Neural cell (in vitro differentiated cells): ENCODE results near the gene SHISA7. TPM values are rescaled to one million over a fixed set of nuclear protein-coding genes. Genes with fewer than 3 reads are reported as not detected.

Source experiments
- H2AFZ ChIP-seq: fragments of 200-600, 300-800 bp; sonication (generic), shearing (Covaris generic); 2 replicates; pipeline ENCODE4 v1.6.0; 2014; ENCODE audit warnings: low read depth, mild to moderate bottlenecking, antibody characterized with exemption, low read length, moderate library complexity
- H3F3A ChIP-seq: fragments of 200-600 bp; shearing (Covaris generic); 2 replicates; pipeline ENCODE4 v1.6.1; 2016; ENCODE audit warnings: mild to moderate bottlenecking, moderate library complexity, mixed read lengths, antibody characterized with exemption, low read length; ENCODE audit not compliant: insufficient read depth, poor library complexity, severe bottlenecking
- H3K27ac ChIP-seq: fragments of 200-600, 300-800 bp; sonication (generic), shearing (Covaris generic); 2 replicates; pipeline ENCODE4 v1.5.1; 2014; ENCODE audit warnings: mild to moderate bottlenecking, low read length, moderate library complexity
- H3K27me3 ChIP-seq: fragments of 300-800, 200-600 bp; sonication (generic), shearing (Covaris generic); 2 replicates; pipeline ENCODE4 v1.6.0; 2014; ENCODE audit warnings: mild to moderate bottlenecking, low read depth, low read length, moderate library complexity; ENCODE audit not compliant: insufficient read depth
- H3K36me3 ChIP-seq: fragments of 300-800, 200-600 bp; sonication (generic), shearing (Covaris generic); 2 replicates; pipeline ENCODE4 v1.5.1; 2014; ENCODE audit warnings: mild to moderate bottlenecking, antibody characterized with exemption, low read length, moderate library complexity; ENCODE audit not compliant: insufficient read depth
- H3K4me2 ChIP-seq: fragments of 300-800, 200-600 bp; sonication (generic), shearing (Covaris generic); 2 replicates; pipeline ENCODE4 v1.6.0; 2014; ENCODE audit warnings: mild to moderate bottlenecking, low read length
- H3K4me3 ChIP-seq: fragments of 300-800, 200-600 bp; sonication (generic), shearing (Covaris generic); 2 replicates; pipeline ENCODE4 v1.5.1; 2014; ENCODE audit warnings: mild to moderate bottlenecking, low read length, moderate library complexity
- H3K79me2 ChIP-seq: fragments of 200-600 bp; shearing (Covaris generic); replicated peaks from 2 replicates; pipeline ENCODE4 v1.6.0; 2014; ENCODE audit warnings: mild to moderate bottlenecking, low read length, moderate library complexity; ENCODE audit not compliant: insufficient read depth
- H3K9ac ChIP-seq: fragments of 300-800, 200-600 bp; sonication (generic), shearing (Covaris generic); 2 replicates; pipeline ENCODE4 v1.6.1; 2016; ENCODE audit warnings: mild to moderate bottlenecking, low read length, mixed read lengths
- H3K9me2 ChIP-seq: fragments of 200-600 bp; shearing (Covaris generic); 2 replicates; pipeline ENCODE4 v1.6.1; 2016; ENCODE audit warnings: mild to moderate bottlenecking, low read length, mixed read lengths; ENCODE audit not compliant: insufficient read depth
- H3K9me3 ChIP-seq: fragments of 200-600, 300-800 bp; sonication (generic), shearing (Covaris generic); 2 replicates; pipeline ENCODE4 v1.6.1; 2016; ENCODE audit warnings: mild to moderate bottlenecking, mixed run types, low read length, moderate library complexity, mixed read lengths
- H4K20me1 ChIP-seq: fragments of 200-600 bp; shearing (Covaris generic); 2 replicates; pipeline ENCODE4 v1.6.1; 2016; ENCODE audit warnings: mild to moderate bottlenecking, mixed run types; ENCODE audit not compliant: insufficient read depth
- CTCF ChIP-seq: fragments of 450-650 bp; IDR thresholded peaks from 2 replicates; pipeline ENCODE4 v1.5.1; 2014; ENCODE audit warnings: antibody characterized with exemption, mild to moderate bottlenecking, moderate library complexity; ENCODE audit not compliant: poor library complexity, severe bottlenecking
- EZH2 ChIP-seq: fragments of 200-600, 300-800 bp; shearing (Covaris generic), sonication (generic); IDR thresholded peaks from 2 replicates; pipeline ENCODE4 v1.6.1; 2014; ENCODE audit warnings: antibody characterized with exemption, low read length, borderline replicate concordance, mild to moderate bottlenecking; ENCODE audit not compliant: insufficient read depth, poor library complexity, severe bottlenecking
- MXI1 ChIP-seq: fragments of 450-650 bp; conservative IDR thresholded peaks from 2 replicates; pipeline ENCODE4 v1.6.1; 2014; ENCODE audit warnings: antibody characterized with exemption, mild to moderate bottlenecking; ENCODE audit not compliant: poor library complexity, severe bottlenecking
- POLR2AphosphoS5 ChIP-seq: IDR thresholded peaks from 2 replicates; pipeline ENCODE4 v1.6.1; 2012
- RAD21 ChIP-seq: fragments of 450-650 bp; conservative IDR thresholded peaks from 2 replicates; pipeline ENCODE4 v1.6.1; 2014; ENCODE audit warnings: antibody characterized with exemption, mild to moderate bottlenecking, moderate library complexity
- REST ChIP-seq: IDR thresholded peaks from 2 replicates; pipeline ENCODE4 v1.6.1; 2012; ENCODE audit warnings: borderline replicate concordance
- SMC3 ChIP-seq: fragments of 450-650 bp; conservative IDR thresholded peaks from 2 replicates; pipeline ENCODE4 v1.6.1; 2014; ENCODE audit warnings: antibody characterized with exemption, mild to moderate bottlenecking, moderate library complexity; ENCODE audit not compliant: poor library complexity
- polyA plus RNA-seq: library from polyadenylated mRNA; depleted of rRNA; stranded (reverse); fragments of >200 nt; gene quantifications from 2 replicates; pipeline ENCODE4 v1.2.3, GENCODE V29; 2014

Gene SHISA7
- polyA plus RNA-seq, 1 donor from 2014 or later, result 4.5 TPM

- Histone ChIP-seq H3K27ac (no peak overlapping the region), H3F3A (peaks cover 5% of the 10 kb centered on the region), H3K27me3 (no peaks in the 10 kb centered on the region), H3K79me2 (peaks cover 1% of the 10 kb centered on the region), H3K9ac (no peak overlapping the region), H3K9me2 (no peaks in the 10 kb centered on the region), H3K4me2 (no peak overlapping the region), H3K36me3 (no peaks in the 10 kb centered on the region), H3K9me3 (no peaks in the 10 kb centered on the region), H4K20me1 (peaks cover 4% of the 10 kb centered on the region), H3K4me3 (no peak overlapping the region), H2AFZ (no peak overlapping the region)
- no peak for TF ChIP-seq EZH2
- no peak for TF ChIP-seq CTCF
- no peak for TF ChIP-seq MXI1
- TF ChIP-seq REST, result no peak
These were observed 50.0 kb downstream of the SHISA7 start for GRCh38 chr19:55392820-55393761.

- H3K4me3 ChIP-seq, result no peak overlapping the region
- H4K20me1 ChIP-seq, result peaks cover 14% of the 10 kb centered on the region
- no peaks in the 10 kb centered on the region for H3K36me3 ChIP-seq
These were observed 51.1 kb downstream of the SHISA7 start for GRCh38 chr19:55391702-55392615.

More at GRCh38 chr19:55391702-55392615, 51.1 kb downstream of the SHISA7 start:
- peaks cover 5% of the 10 kb centered on the region for H3F3A ChIP-seq
- no peak overlapping the region for H3K27ac ChIP-seq
- H2AFZ ChIP-seq, result no peak overlapping the region
- H3K27me3 ChIP-seq, result no peaks in the 10 kb centered on the region
- H3K4me2 ChIP-seq, result no peak overlapping the region
- H3K79me2 ChIP-seq, result peaks cover 12% of the 10 kb centered on the region
- no peak overlapping the region for H3K9ac ChIP-seq
- no peaks in the 10 kb centered on the region for H3K9me2 ChIP-seq
- H3K9me3 ChIP-seq, result no peaks in the 10 kb centered on the region
- TF ChIP-seq MXI1 (no peak), RAD21 (no peak), SMC3 (no peak), CTCF (no peak), POLR2AphosphoS5 (no peak)
